HG03064 (cell line): ENCODE measurements around the gene USF2.
"Not testable (repeated sequence)": the region's sequence is repeated elsewhere in the genome, so short reads cannot be mapped to it uniquely, and the experiment has no call there.

Experiments
- ATAC-seq: cut with Tn5 transposase; IDR thresholded peaks from one replicate; pipeline ENCODE4 v1.9.1; 2021; ENCODE audit warnings: low read depth; ENCODE audit not compliant: unreplicated experiment

The USF2 gene

GRCh38 chr19:35279985-35280821 lies 11.4 kb downstream of the USF2 start:
- ATAC-seq: no peak

GRCh38 chr19:35281303-35281702 lies 12.5 kb downstream of the USF2 start:
- ATAC-seq: no peak

GRCh38 chr19:35284153-35285094 lies 15.7 kb downstream of the USF2 start:
- ATAC-seq: no peak

GRCh38 chr19:35285095-35285449 lies 16.3 kb downstream of the USF2 start:
- no peak for ATAC-seq

GRCh38 chr19:35285465-35285864 lies 16.7 kb downstream of the USF2 start:
- ATAC-seq: not testable (repeated sequence)

- ATAC-seq: not testable (repeated sequence)
These were observed 17.3 kb downstream of the USF2 start for GRCh38 chr19:35286101-35286500.

- ATAC-seq: no peak
These were observed 19.0 kb downstream of the USF2 start for GRCh38 chr19:35287713-35288112.

- ATAC-seq: no peak
These were observed 19.6 kb downstream of the USF2 start for GRCh38 chr19:35288331-35288730.

GRCh38 chr19:35288906-35289305 lies 20.1 kb downstream of the USF2 start:
- ATAC-seq: no peak

- ATAC-seq: no peak
These were observed 21.8 kb downstream of the USF2 start for GRCh38 chr19:35290381-35291127.

GRCh38 chr19:35291259-35291658 lies 22.5 kb downstream of the USF2 start:
- ATAC-seq: no peak

GRCh38 chr19:35291916-35292315 lies 23.2 kb downstream of the USF2 start, which contains the start of gene MAG:
MAG (plus strand) TSS chr19:35292161; CDS start chr19:35295409, 3,248 bp downstream.
- no peak for ATAC-seq

- no peak for ATAC-seq
These were observed 23.9 kb downstream of the USF2 start for GRCh38 chr19:35292421-35293362.

- ATAC-seq: no peak
These were observed 24.6 kb downstream of the USF2 start for GRCh38 chr19:35293363-35293739.

GRCh38 chr19:35293808-35294207 lies 25.0 kb downstream of the USF2 start:
- no peak for ATAC-seq

- ATAC-seq: no peak
These were observed 25.6 kb downstream of the USF2 start for GRCh38 chr19:35294328-35294727.

GRCh38 chr19:35294859-35295791 lies 26.4 kb downstream of the USF2 start:
- no peak for ATAC-seq

- no peak for ATAC-seq
These were observed 27.2 kb downstream of the USF2 start for GRCh38 chr19:35295792-35296462.
